ENCODE measurements around the gene ROBO3. TPM values are rescaled to one million over a fixed set of nuclear protein-coding genes. Genes with fewer than 3 reads are reported as not detected.

Gene ROBO3
- total and polyA plus RNA-seq, 10 of the 15 experiments (the other 5 are each of a cell fraction or from before 2014, with no cell fraction given), result 0.10 to 0.63 (median 0.31) TPM; not detected in 2

- no peak for FAIRE-seq
- no peak overlapping the region for H3K4me2 ChIP-seq (ENCODE audit: control insufficient read depth, insufficient read depth)
- TF ChIP-seq BCLAF1 (IDR thresholded peaks at IDR 0.05), result no peak
- no peak for TF ChIP-seq NR2F1 (conservative IDR thresholded peaks at IDR 0.05)
- no peak for TF ChIP-seq IKZF2 (IDR thresholded peaks at IDR 0.05)
- TF ChIP-seq RAD21 (IDR thresholded peaks at IDR 0.05; ENCODE audit: insufficient read depth, low read depth, low read length), result no peak
- TF ChIP-seq HDAC2 (IDR thresholded peaks at IDR 0.05), result no peak
- no peak for TF ChIP-seq USF1 (IDR thresholded peaks at IDR 0.05; ENCODE audit: borderline replicate concordance, extremely low read length, insufficient read depth, low read depth, low read length)
- TF ChIP-seq MTA2 (IDR thresholded peaks at IDR 0.05; ENCODE audit: low read depth), result no peak
- no peak for TF ChIP-seq IRF3 (IDR thresholded peaks at IDR 0.05)
- TF ChIP-seq ZBTB11 (CRISPR knock-in tag; IDR thresholded peaks at IDR 0.05), result no peak
- TF ChIP-seq MTA3 (IDR thresholded peaks at IDR 0.05; ENCODE audit: borderline replicate concordance, low read length), result no peak
- TF ChIP-seq NBN (IDR thresholded peaks at IDR 0.05), result no peak
- TF ChIP-seq EED (IDR thresholded peaks at IDR 0.05; ENCODE audit: low read depth), result no peak
- no peak for TF ChIP-seq POU2F2 (IDR thresholded peaks at IDR 0.05; ENCODE audit: borderline replicate concordance, low read depth, low read length)
- no peak for TF ChIP-seq DPF2 (IDR thresholded peaks at IDR 0.05)
- TF ChIP-seq NFIC (IDR thresholded peaks at IDR 0.05; ENCODE audit: low read depth, low read length), result no peak
- no peak for TF ChIP-seq IKZF1 (conservative IDR thresholded peaks at IDR 0.05)
- TF ChIP-seq NKRF (conservative IDR thresholded peaks at IDR 0.05), result no peak
Observed at GRCh38 chr11:124916370-124916710, 51.1 kb downstream of the ROBO3 start.

More at GRCh38 chr11:124916370-124916710, 51.1 kb downstream of the ROBO3 start:
- no peaks in the 10 kb centered on the region for H3K79me2 ChIP-seq (ENCODE audit: control insufficient read depth, insufficient read depth, low read length)
- POLR2A ChIA-PET, result no interaction called here
- SMC1A ChIA-PET (ENCODE audit: uncharacterized antibody, unreplicated experiment), result interaction anchor here (0.6 kb wide), 1 partner anchor 43 kb away, joined by 3 read pairs; no protein-coding TSS in a partner anchor
- in situ Hi-C loops (cut with MboI), result no loop called here
- H3K9me3 ChIP-seq (replicated peaks; ENCODE audit: control insufficient read depth, insufficient read depth, low read length), result peaks cover 2% of the 10 kb centered on the region; the same call in 2 of the 3 replicates
- CTCF ChIA-PET, result no interaction called here
- no peaks in the 10 kb centered on the region for H3K36me3 ChIP-seq (ENCODE audit: control insufficient read depth in 2 of 2, insufficient read depth in 2 of 2, low read length in 1 of 2)
- intact Hi-C loops (cut with micrococcal nuclease; ENCODE audit: unreplicated experiment), result no loop called here
- no peak overlapping the region for H3K9ac ChIP-seq (ENCODE audit: control insufficient read depth, insufficient read depth, low read length)
- no TSS peak for BruUV-seq (replicated peaks)
- DNase-seq (ENCODE audit: low read depth, low spot score) (no peak), ATAC-seq (no peak)
- RAD21 ChIA-PET (ENCODE audit: unreplicated experiment), result interaction anchor here (1.2 kb wide), 1 partner anchor 225 kb away, joined by 3 read pairs; no protein-coding TSS in a partner anchor
- H3K4me1 ChIP-seq (ENCODE audit: control insufficient read depth, insufficient read depth, low read length), result no peaks in the 10 kb centered on the region
- H3K27me3 ChIP-seq (replicated peaks in 1 of 2; ENCODE audit: control insufficient read depth in 2 of 2, insufficient read depth in 2 of 2, low read length in 1 of 2), result no peaks in the 10 kb centered on the region; a peak in 1 of 4 replicates
- H3K27ac ChIP-seq (ENCODE audit: control insufficient read depth, insufficient read depth), result no peak overlapping the region
- H4K20me1 ChIP-seq (ENCODE audit: control insufficient read depth, insufficient read depth), result no peaks in the 10 kb centered on the region
- no peak overlapping the region for H3K4me3 ChIP-seq
- H2AFZ ChIP-seq (ENCODE audit: control insufficient read depth, low read depth, low read length), result no peak overlapping the region
